HG03520 (cell line): ENCODE results near the gene KREMEN1.

ENCODE experiments used
- ATAC-seq: cut with Tn5 transposase; IDR thresholded peaks from one replicate; pipeline ENCODE4 v1.9.1; 2021; ENCODE audit warnings: mild to moderate bottlenecking, moderate library complexity; ENCODE audit not compliant: unreplicated experiment

KREMEN1 gene

GRCh38 chr22:29048822-29049654 lies 23.8 kb upstream of the KREMEN1 start:
- no peak for ATAC-seq

GRCh38 chr22:29049655-29050263 lies 23.1 kb upstream of the KREMEN1 start:
- ATAC-seq, result no peak

- no peak for ATAC-seq
Measured at GRCh38 chr22:29050457-29050856, 22.4 kb upstream of the KREMEN1 start.

- ATAC-seq, result no peak
Measured at GRCh38 chr22:29053048-29053702, 19.7 kb upstream of the KREMEN1 start.

GRCh38 chr22:29054251-29054767 lies 18.5 kb upstream of the KREMEN1 start:
- no peak for ATAC-seq

GRCh38 chr22:29055192-29055830 lies 17.5 kb upstream of the KREMEN1 start:
- ATAC-seq, result no peak

GRCh38 chr22:29056472-29056871 lies 16.4 kb upstream of the KREMEN1 start:
- ATAC-seq, result no peak

GRCh38 chr22:29060251-29060869 lies 12.5 kb upstream of the KREMEN1 start:
- ATAC-seq, result no peak

GRCh38 chr22:29060931-29061330 lies 11.9 kb upstream of the KREMEN1 start:
- no peak for ATAC-seq

GRCh38 chr22:29061773-29062172 lies 11.1 kb upstream of the KREMEN1 start, which contains the start of gene C22orf31:
Gene C22orf31 (minus strand): TSS chr22:29061831. CDS start chr22:29061792, 39 bp downstream.
- no peak for ATAC-seq

GRCh38 chr22:29062286-29062821 lies 10.5 kb upstream of the KREMEN1 start:
- ATAC-seq, result no peak

- no peak for ATAC-seq
Measured at GRCh38 chr22:29065468-29066190, 7.2 kb upstream of the KREMEN1 start.

GRCh38 chr22:29069463-29069862 lies 3.4 kb upstream of the KREMEN1 start:
- no peak for ATAC-seq

GRCh38 chr22:29070490-29070889 lies 2.3 kb upstream of the KREMEN1 start:
- no peak for ATAC-seq

GRCh38 chr22:29071261-29072045 lies 1.4 kb upstream of the KREMEN1 start:
- no peak for ATAC-seq

- peak; percentile 70 for ATAC-seq
Measured at GRCh38 chr22:29072193-29072978, 449 bp upstream of the KREMEN1 start.

- ATAC-seq, result no peak
Measured at GRCh38 chr22:29073618-29074275, 912 bp downstream of the KREMEN1 start.
